GM23248 (cell line): ENCODE results near the gene PGBD1.

ENCODE experiments used
- EZH2 ChIP-seq: fragments of 200-600 bp; sonication (generic); IDR thresholded peaks from 2 replicates; pipeline ENCODE4 v1.6.1; 2018; ENCODE audit warnings: antibody characterized with exemption, mild to moderate bottlenecking; ENCODE audit not compliant: insufficient read depth, poor library complexity, severe bottlenecking
- EZH2phosphoT487 ChIP-seq: fragments of 200-600 bp; sonication (generic); IDR thresholded peaks from 2 replicates; pipeline ENCODE4 v1.6.1; 2018; ENCODE audit warnings: antibody characterized with exemption, moderate library complexity, mild to moderate bottlenecking, low read depth; ENCODE audit not compliant: insufficient read depth

DNA sequence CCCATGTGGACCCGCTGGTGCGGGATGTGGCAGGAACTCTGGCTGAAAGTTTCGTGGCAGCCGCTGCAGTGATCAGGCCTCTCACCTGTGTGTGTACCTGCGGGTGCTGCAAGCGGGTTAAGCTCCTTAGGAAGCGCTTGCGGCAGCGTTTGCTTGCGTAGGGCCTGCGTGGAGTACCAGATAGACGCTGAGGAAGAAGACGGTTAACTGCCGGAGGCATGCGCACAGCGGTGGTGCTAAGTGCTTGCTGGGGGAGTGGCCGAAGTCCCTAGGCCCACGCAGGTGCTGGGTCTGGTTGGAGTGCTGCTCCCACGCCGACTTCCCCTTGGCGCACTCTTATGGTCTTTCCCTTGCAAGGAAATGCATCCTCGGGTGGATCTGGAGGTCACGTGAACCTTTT lies 31.6 kb downstream of the PGBD1 start:
- TF ChIP-seq EZH2phosphoT487 (no peak), EZH2 (no peak)
